H9 (cell line): ENCODE data around the gene CD300LD. TPM values are rescaled to one million over a fixed set of nuclear protein-coding genes. Genes with fewer than 3 reads are reported as not detected.

Experiments
- DNase-seq: peaks from one replicate; pipeline ENCODE4 v3.0.0-alpha.2; 2017
- H2AFZ ChIP-seq: one replicate; pipeline ENCODE4 v1.6.1; 2013; ENCODE audit warnings: mild to moderate bottlenecking, low read length, control low read depth, moderate library complexity
- H2AK5ac ChIP-seq: 2 replicates; pipeline ENCODE4 v1.6.1; 2013; ENCODE audit warnings: low read length, control low read depth, mixed read lengths; ENCODE audit not compliant: insufficient read length
- H2BK120ac ChIP-seq: one replicate; pipeline ENCODE4 v1.6.1; 2013; ENCODE audit warnings: low read depth, mild to moderate bottlenecking, low read length, control low read depth, inconsistent platforms; ENCODE audit not compliant: poor library complexity, severe bottlenecking
- H2BK12ac ChIP-seq: 2 replicates; pipeline ENCODE4 v1.6.1; 2013; ENCODE audit warnings: low read length, control low read depth, mixed read lengths, low read depth; ENCODE audit not compliant: insufficient read length
- H2BK15ac ChIP-seq: 2 replicates; pipeline ENCODE4 v1.6.1; 2013; ENCODE audit warnings: low read depth, low read length, control low read depth
- H2BK20ac ChIP-seq: one replicate; pipeline ENCODE4 v1.6.1; 2013; ENCODE audit warnings: low read depth, mild to moderate bottlenecking, low read length, control low read depth, inconsistent platforms; ENCODE audit not compliant: poor library complexity, severe bottlenecking
- H2BK5ac ChIP-seq: 2 replicates; pipeline ENCODE4 v1.6.1; 2013; ENCODE audit warnings: low read length, control low read depth, mixed read lengths; ENCODE audit not compliant: insufficient read length
- H3K14ac ChIP-seq: 2 replicates; pipeline ENCODE4 v1.6.1; 2013; ENCODE audit warnings: low read length, control low read depth; ENCODE audit not compliant: insufficient read depth
- H3K18ac ChIP-seq: 2 replicates; pipeline ENCODE4 v1.6.1; 2013; ENCODE audit warnings: low read depth, mild to moderate bottlenecking, mixed read lengths, low read length, control low read depth; ENCODE audit not compliant: insufficient read length
- H3K23ac ChIP-seq: 2 replicates; pipeline ENCODE4 v1.6.1; 2013; ENCODE audit warnings: low read length, control low read depth, mixed read lengths, low read depth; ENCODE audit not compliant: insufficient read length
- H3K23me2 ChIP-seq: 2 replicates; pipeline ENCODE4 v1.6.1; 2013; ENCODE audit warnings: low read depth, mild to moderate bottlenecking, mixed read lengths, low read length, control low read depth; ENCODE audit not compliant: insufficient read length, poor library complexity, severe bottlenecking
- H3K27ac ChIP-seq: 2 replicates; pipeline ENCODE4 v1.5.1; 2013; ENCODE audit warnings: low read length, control low read depth, mixed read lengths, low read depth; ENCODE audit not compliant: insufficient read length
- H3K27me3 ChIP-seq: 2 replicates; pipeline ENCODE4 v1.6.1; 2013; ENCODE audit warnings: low read length, control low read depth, inconsistent platforms; ENCODE audit not compliant: insufficient read depth
- H3K4ac ChIP-seq: 2 replicates; pipeline ENCODE4 v1.6.1; 2013; ENCODE audit warnings: low read depth, mild to moderate bottlenecking, control low read depth, inconsistent platforms, low read length, moderate library complexity
- H3K4me1 ChIP-seq: 2 replicates; pipeline ENCODE4 v1.6.1; 2013; ENCODE audit warnings: low read length, control low read depth, inconsistent platforms; ENCODE audit not compliant: insufficient read depth
- H3K4me2 ChIP-seq: 2 replicates; pipeline ENCODE4 v1.6.1; 2013; ENCODE audit warnings: low read length, control low read depth, mixed read lengths; ENCODE audit not compliant: insufficient read length, insufficient read depth
- H3K56ac ChIP-seq: 2 replicates; pipeline ENCODE4 v1.6.1; 2013; ENCODE audit warnings: low read depth, mild to moderate bottlenecking, mixed read lengths, low read length, control low read depth; ENCODE audit not compliant: insufficient read length
- H3K79me1 ChIP-seq: 2 replicates; pipeline ENCODE4 v1.6.1; 2013; ENCODE audit warnings: low read depth, mild to moderate bottlenecking, moderate library complexity, low read length, control low read depth, inconsistent platforms; ENCODE audit not compliant: insufficient read depth, poor library complexity, severe bottlenecking
- H3K79me2 ChIP-seq: 2 replicates; pipeline ENCODE4 v1.6.1; 2013; ENCODE audit warnings: low read length, control low read depth, inconsistent platforms; ENCODE audit not compliant: insufficient read depth
- H3K9ac ChIP-seq: 2 replicates; pipeline ENCODE4 v1.6.1; 2013; ENCODE audit warnings: low read length, control low read depth, mixed read lengths; ENCODE audit not compliant: insufficient read length; ENCODE audit errors: extremely low read depth
- H3K9me3 ChIP-seq: one replicate; pipeline ENCODE4 v1.6.1; 2013; ENCODE audit warnings: low read depth, low read length, inconsistent platforms; ENCODE audit not compliant: control insufficient read depth
- H3T11ph ChIP-seq: one replicate; pipeline ENCODE4 v1.6.1; 2013; ENCODE audit warnings: mild to moderate bottlenecking, low read length, control low read depth, inconsistent platforms
- H4K20me1 ChIP-seq: one replicate; pipeline ENCODE4 v1.6.1; 2013; ENCODE audit not compliant: control insufficient read depth, insufficient read length, insufficient read depth
- H4K5ac ChIP-seq: 2 replicates; pipeline ENCODE4 v1.6.1; 2013; ENCODE audit warnings: low read depth, mild to moderate bottlenecking, mixed read lengths, low read length, control low read depth; ENCODE audit not compliant: insufficient read length
- H4K8ac ChIP-seq: replicated peaks from 2 replicates; pipeline ENCODE4 v1.6.1; 2013; ENCODE audit warnings: low read length, control low read depth, mixed read lengths, low read depth; ENCODE audit not compliant: insufficient read length
- H4K91ac ChIP-seq: 2 replicates; pipeline ENCODE4 v1.6.1; 2013; ENCODE audit warnings: low read depth, mild to moderate bottlenecking, moderate library complexity, mixed read lengths, low read length, control low read depth; ENCODE audit not compliant: insufficient read length
- H3K27ac Mint-ChIP-seq, 3 experiments: 2 replicates in 2 of 3; 3 replicates in 1 of 3; pipeline ENCODE4 v1.8.0; 2020 to 2021; ENCODE audit warnings: mixed read lengths in 3 of 3, mild to moderate bottlenecking in 1 of 3, moderate library complexity in 1 of 3
- H3K27me3 Mint-ChIP-seq: 2 replicates; pipeline ENCODE4 v1.8.0; 2021; ENCODE audit warnings: low read depth, mild to moderate bottlenecking, moderate library complexity, mixed read lengths
- H3K36me3 Mint-ChIP-seq, 3 experiments: 2 replicates in 2 of 3; 3 replicates in 1 of 3; pipeline ENCODE4 v1.8.0; 2020 to 2021; ENCODE audit warnings: low read depth in 3 of 3, mixed read lengths in 3 of 3; ENCODE audit not compliant: insufficient read depth in 1 of 3
- H3K4me1 Mint-ChIP-seq, 2 experiments: 2 replicates each; pipeline ENCODE4 v1.8.0; 2020; ENCODE audit warnings: mixed read lengths in 2 of 2
- H3K4me3 Mint-ChIP-seq, 2 experiments: 2 replicates in 1 of 2; 3 replicates in 1 of 2; pipeline ENCODE4 v1.8.0; 2020 to 2021; ENCODE audit warnings: mild to moderate bottlenecking in 2 of 2, mixed read lengths in 2 of 2, moderate library complexity in 1 of 2
- H3K9me3 Mint-ChIP-seq, 2 experiments: 2 replicates in 1 of 2; 3 replicates in 1 of 2; pipeline ENCODE4 v1.8.0; 2020; ENCODE audit warnings: mild to moderate bottlenecking in 2 of 2, mixed read lengths in 2 of 2, moderate library complexity in 1 of 2
- WGBS: extraction: QIAGEN DNeasy Blood & Tissue Kit; methylation state at CpG from one replicate; pipeline ENCODE4 v1.1.7; 2013; ENCODE audit warnings: missing lambda C conversion rate, low lambda C conversion rate, mixed read lengths; ENCODE audit not compliant: insufficient read length; ENCODE audit errors: extremely low coverage; 5-methylcytosine and 5-hydroxymethylcytosine counted together
- total RNA-seq: library from RNA; stranded (reverse); gene quantifications from 2 replicates; pipeline ENCODE4 v1.2.1, GENCODE V29; 2021
- TF ChIP-seq, protein P1 (sequence below): fragments of 200-600 bp; sonication (generic); conservative IDR thresholded peaks from 3 replicates; pipeline ENCODE4 v1.8.0; 2021; ENCODE audit warnings: antibody characterized with exemption, mild to moderate bottlenecking

CD300LD gene
- total RNA-seq, 1 experiment from 2014 or later = not detected

DNA sequence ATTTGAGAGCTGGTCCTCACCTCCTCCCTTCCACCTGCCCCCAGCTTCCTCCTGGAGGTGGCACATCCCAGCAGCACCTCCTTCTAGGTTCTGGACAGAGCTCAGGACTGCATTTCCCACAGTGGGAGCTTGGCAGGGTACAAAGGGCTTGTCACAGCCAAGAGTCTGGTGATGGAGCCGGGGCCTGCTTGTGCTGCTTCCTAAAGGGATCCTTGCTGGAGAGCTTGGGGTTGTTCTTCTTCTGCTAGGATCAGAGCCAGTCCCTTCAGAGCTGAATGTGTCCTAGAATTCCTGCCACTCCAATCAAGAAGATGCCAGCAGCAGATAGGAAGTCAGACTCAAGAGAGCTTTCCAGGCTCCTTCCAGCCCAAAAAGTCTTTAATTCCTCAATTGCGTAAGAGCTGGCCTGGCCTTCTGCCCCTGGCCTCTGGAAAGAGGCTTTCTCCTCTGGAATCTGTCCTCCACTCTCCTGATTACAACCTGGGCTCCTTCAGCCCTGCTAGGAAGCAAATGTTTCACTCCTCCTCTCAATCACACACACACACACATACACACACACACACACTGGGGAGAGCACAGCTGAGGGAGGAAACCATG lies 27.1 kb upstream of the CD300LD start:
- H3K9ac ChIP-seq = no peak overlapping the region
- H4K8ac ChIP-seq = no peak overlapping the region
- no peaks in the 10 kb centered on the region for H3K79me2 ChIP-seq
- H3K4me1 Mint-ChIP-seq = no peaks in the 10 kb centered on the region
- H4K91ac ChIP-seq = no peak overlapping the region
- H2AK5ac ChIP-seq = no peak overlapping the region
- H3K27ac Mint-ChIP-seq = peak overlapping the region in 1 of 3 experiments; percentile 63; a peak in 1 of 7 replicates
- no peak overlapping the region for H4K5ac ChIP-seq
- H3K9me3 ChIP-seq = no peaks in the 10 kb centered on the region
- peaks cover 84% of the 10 kb centered on the region for H3K27me3 Mint-ChIP-seq
- H4K20me1 ChIP-seq = no peaks in the 10 kb centered on the region
- no peak overlapping the region for H3K23ac ChIP-seq
- no peak overlapping the region for H3T11ph ChIP-seq
- no peak overlapping the region for H3K4me3 Mint-ChIP-seq
- H3K56ac ChIP-seq = no peak overlapping the region
- H3K27me3 ChIP-seq = 0 out of 2 replicates have a peak, but pooled peaks cover 4% of the 10 kb centered on the region
- H2BK15ac ChIP-seq = no peak overlapping the region
- H2AFZ ChIP-seq = no peak overlapping the region
- no peak overlapping the region for H2BK12ac ChIP-seq
- H3K27ac ChIP-seq = no peak overlapping the region
- H2BK20ac ChIP-seq = no peak overlapping the region
- no peak overlapping the region for H3K4ac ChIP-seq
- WGBS = no CpG with 5 or more reads among the region's 2 CpGs
- no peaks in the 10 kb centered on the region for H3K79me1 ChIP-seq
- H3K18ac ChIP-seq = no peak overlapping the region
- no peaks in the 10 kb centered on the region for H3K36me3 Mint-ChIP-seq
- H3K9me3 Mint-ChIP-seq = peaks cover 0 to 2% of the 10 kb centered on the region in 2 experiments; a peak in 1 of 5 replicates
- H2BK120ac ChIP-seq = no peak overlapping the region
- H3K4me2 ChIP-seq = no peak overlapping the region
- no peak overlapping the region for H2BK5ac ChIP-seq
- no peaks in the 10 kb centered on the region for H3K4me1 ChIP-seq
- H3K23me2 ChIP-seq = no peaks in the 10 kb centered on the region
- H3K14ac ChIP-seq = no peak overlapping the region
- TF ChIP-seq, protein P1, sequence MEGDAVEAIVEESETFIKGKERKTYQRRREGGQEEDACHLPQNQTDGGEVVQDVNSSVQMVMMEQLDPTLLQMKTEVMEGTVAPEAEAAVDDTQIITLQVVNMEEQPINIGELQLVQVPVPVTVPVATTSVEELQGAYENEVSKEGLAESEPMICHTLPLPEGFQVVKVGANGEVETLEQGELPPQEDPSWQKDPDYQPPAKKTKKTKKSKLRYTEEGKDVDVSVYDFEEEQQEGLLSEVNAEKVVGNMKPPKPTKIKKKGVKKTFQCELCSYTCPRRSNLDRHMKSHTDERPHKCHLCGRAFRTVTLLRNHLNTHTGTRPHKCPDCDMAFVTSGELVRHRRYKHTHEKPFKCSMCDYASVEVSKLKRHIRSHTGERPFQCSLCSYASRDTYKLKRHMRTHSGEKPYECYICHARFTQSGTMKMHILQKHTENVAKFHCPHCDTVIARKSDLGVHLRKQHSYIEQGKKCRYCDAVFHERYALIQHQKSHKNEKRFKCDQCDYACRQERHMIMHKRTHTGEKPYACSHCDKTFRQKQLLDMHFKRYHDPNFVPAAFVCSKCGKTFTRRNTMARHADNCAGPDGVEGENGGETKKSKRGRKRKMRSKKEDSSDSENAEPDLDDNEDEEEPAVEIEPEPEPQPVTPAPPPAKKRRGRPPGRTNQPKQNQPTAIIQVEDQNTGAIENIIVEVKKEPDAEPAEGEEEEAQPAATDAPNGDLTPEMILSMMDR = no peak
- no peak for DNase-seq
